Neural crest cell (in vitro differentiated cells): ENCODE measurements around the gene FANCC. TPM values are rescaled to one million over a fixed set of nuclear protein-coding genes. Genes with fewer than 3 reads are reported as not detected.

ENCODE experiments used
- DNase-seq: peaks from one replicate; pipeline ENCODE4 v3.0.0; 2021; ENCODE audit warnings: low read depth, mixed read lengths, low spot score
- H3K27ac Mint-ChIP-seq: one replicate; pipeline ENCODE4 v1.8.0; 2021; ENCODE audit warnings: mild to moderate bottlenecking, mixed read lengths; ENCODE audit not compliant: unreplicated experiment
- H3K27me3 Mint-ChIP-seq: 2 replicates; pipeline ENCODE4 v1.8.0; 2021; ENCODE audit warnings: low read depth, mild to moderate bottlenecking, mixed read lengths
- H3K36me3 Mint-ChIP-seq: 2 replicates; pipeline ENCODE4 v1.8.0; 2021; ENCODE audit warnings: low read depth, mild to moderate bottlenecking, mixed read lengths
- H3K4me1 Mint-ChIP-seq: 2 replicates; pipeline ENCODE4 v1.8.0; 2021; ENCODE audit warnings: mixed read lengths
- H3K4me3 Mint-ChIP-seq: one replicate; pipeline ENCODE4 v1.8.0; 2021; ENCODE audit warnings: mild to moderate bottlenecking, mixed read lengths
- H3K9me3 Mint-ChIP-seq: 2 replicates; pipeline ENCODE4 v1.8.0; 2021; ENCODE audit warnings: mixed read lengths
- total RNA-seq: library from RNA; stranded (reverse); gene quantifications from 2 replicates; pipeline ENCODE4 v1.2.1, GENCODE V29; 2021
- TF ChIP-seq, protein P1 (sequence below): fragments of 200-600 bp; sonication (generic); conservative IDR thresholded peaks from 2 replicates; pipeline ENCODE4 v1.5.0; 2021; ENCODE audit warnings: antibody characterized with exemption, mild to moderate bottlenecking

FANCC gene
- total RNA-seq, 1 donor from 2014 or later: 24.6 TPM

DNA sequence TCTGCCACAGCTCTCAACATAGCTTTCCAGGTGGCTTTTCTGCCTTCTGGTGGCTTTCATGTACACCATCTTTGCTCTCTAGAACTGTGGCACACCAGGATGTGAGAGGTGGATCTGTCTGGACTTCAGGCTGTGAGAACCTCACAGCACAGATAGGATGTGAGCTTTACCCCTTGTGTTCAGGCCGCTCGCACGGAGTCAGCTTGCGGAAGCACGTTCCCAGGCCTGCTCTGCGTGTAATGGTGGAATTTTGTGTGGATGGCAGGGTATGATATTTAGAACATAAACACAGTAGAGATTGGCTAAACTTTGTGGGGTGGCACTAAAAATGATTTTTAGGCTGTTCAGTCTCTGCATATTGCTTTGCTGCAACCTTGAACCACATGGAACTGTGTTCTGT lies 250.5 kb downstream of the FANCC start:
- Mint-ChIP-seq H3K4me1 (peaks cover 20% of the 10 kb centered on the region), H3K27ac (no peak overlapping the region), H3K27me3 (no peaks in the 10 kb centered on the region), H3K36me3 (peaks cover 3% of the 10 kb centered on the region), H3K9me3 (no peaks in the 10 kb centered on the region), H3K4me3 (no peak overlapping the region)
- DNase-seq: no peak
- TF ChIP-seq, protein P1, sequence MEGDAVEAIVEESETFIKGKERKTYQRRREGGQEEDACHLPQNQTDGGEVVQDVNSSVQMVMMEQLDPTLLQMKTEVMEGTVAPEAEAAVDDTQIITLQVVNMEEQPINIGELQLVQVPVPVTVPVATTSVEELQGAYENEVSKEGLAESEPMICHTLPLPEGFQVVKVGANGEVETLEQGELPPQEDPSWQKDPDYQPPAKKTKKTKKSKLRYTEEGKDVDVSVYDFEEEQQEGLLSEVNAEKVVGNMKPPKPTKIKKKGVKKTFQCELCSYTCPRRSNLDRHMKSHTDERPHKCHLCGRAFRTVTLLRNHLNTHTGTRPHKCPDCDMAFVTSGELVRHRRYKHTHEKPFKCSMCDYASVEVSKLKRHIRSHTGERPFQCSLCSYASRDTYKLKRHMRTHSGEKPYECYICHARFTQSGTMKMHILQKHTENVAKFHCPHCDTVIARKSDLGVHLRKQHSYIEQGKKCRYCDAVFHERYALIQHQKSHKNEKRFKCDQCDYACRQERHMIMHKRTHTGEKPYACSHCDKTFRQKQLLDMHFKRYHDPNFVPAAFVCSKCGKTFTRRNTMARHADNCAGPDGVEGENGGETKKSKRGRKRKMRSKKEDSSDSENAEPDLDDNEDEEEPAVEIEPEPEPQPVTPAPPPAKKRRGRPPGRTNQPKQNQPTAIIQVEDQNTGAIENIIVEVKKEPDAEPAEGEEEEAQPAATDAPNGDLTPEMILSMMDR: no peak

DNA sequence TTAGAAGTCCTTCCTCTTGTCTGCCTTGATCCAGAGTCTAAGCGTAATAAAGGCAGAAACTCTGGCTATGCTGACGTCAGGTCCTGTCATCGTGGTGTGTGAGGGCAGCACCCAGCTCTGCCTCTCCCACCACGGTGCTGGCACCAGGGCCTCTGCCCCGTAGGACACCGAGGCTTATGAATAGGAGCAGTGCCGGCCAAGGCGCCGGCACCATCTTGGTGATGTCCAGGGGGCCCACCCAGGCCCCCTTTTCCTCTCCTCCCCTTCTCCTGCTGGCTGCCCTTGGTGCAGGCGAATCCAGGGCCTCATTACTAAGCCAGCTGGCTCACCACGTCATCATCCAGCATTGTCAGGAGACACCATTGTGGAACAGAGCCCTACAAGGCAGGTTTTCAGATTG lies 252.3 kb downstream of the FANCC start:
- Mint-ChIP-seq H3K27ac (no peak overlapping the region), H3K4me1 (peaks cover 14% of the 10 kb centered on the region), H3K9me3 (no peaks in the 10 kb centered on the region), H3K27me3 (no peaks in the 10 kb centered on the region), H3K4me3 (no peak overlapping the region), H3K36me3 (peaks cover 3% of the 10 kb centered on the region)
- no peak for DNase-seq
- TF ChIP-seq, protein P1: no peak

DNA sequence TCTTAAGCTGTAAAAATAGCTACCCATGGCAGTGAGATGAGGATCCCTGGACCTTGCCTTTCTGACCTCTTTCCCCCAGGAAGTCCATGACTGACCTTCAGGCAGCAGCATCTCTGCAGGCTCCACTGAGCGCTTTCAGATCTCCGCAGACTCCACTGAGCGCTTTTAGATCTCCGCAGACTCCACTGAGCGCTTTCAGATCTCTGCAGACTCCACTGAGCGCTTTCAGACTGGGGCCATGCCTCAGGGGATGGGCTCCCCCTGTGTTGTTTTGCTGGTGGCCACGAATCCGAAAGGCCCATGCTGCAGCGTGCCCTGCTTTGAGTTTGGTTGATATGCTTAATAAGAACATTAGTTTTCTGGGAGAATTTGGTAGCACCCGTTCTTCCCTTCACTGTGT lies 254.2 kb downstream of the FANCC start:
- no peak overlapping the region for H3K4me3 Mint-ChIP-seq
- peaks cover 3% of the 10 kb centered on the region for H3K36me3 Mint-ChIP-seq
- peaks cover 16% of the 10 kb centered on the region for H3K4me1 Mint-ChIP-seq
- peak overlapping the region; percentile 40 for H3K27ac Mint-ChIP-seq
- DNase-seq: no peak
- H3K27me3 Mint-ChIP-seq: no peaks in the 10 kb centered on the region
- H3K9me3 Mint-ChIP-seq: no peaks in the 10 kb centered on the region
- TF ChIP-seq, protein P1: no peak

DNA sequence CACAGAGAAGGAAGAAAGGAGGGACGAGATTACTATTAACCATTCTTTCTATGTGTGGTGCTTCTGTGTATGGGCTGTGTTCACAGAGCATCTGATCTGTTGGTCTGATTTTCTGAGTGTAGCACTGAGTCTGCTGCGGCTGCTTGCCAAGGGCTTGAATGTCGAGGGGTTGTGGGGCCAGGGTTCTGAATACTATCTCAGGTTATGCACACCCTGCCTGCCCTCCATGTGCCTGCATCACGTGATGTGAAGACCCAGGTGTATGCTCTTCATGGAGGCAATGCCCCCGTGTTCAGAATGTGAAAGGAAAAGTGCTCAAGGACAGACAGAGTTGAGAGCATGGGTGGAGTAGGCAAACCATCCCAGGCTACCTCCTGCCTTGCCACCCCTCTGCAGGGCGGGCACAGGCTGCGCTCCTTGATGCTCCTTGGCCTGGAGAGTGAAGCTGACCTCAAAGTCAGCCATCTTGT lies 254.9 kb downstream of the FANCC start:
- H3K4me3 Mint-ChIP-seq: no peak overlapping the region
- H3K36me3 Mint-ChIP-seq: peaks cover 3% of the 10 kb centered on the region
- H3K9me3 Mint-ChIP-seq: no peaks in the 10 kb centered on the region
- H3K27ac Mint-ChIP-seq: no peak overlapping the region
- H3K27me3 Mint-ChIP-seq: peaks cover 5% of the 10 kb centered on the region
- peaks cover 23% of the 10 kb centered on the region for H3K4me1 Mint-ChIP-seq
- DNase-seq: no peak
- TF ChIP-seq, protein P1: no peak

DNA sequence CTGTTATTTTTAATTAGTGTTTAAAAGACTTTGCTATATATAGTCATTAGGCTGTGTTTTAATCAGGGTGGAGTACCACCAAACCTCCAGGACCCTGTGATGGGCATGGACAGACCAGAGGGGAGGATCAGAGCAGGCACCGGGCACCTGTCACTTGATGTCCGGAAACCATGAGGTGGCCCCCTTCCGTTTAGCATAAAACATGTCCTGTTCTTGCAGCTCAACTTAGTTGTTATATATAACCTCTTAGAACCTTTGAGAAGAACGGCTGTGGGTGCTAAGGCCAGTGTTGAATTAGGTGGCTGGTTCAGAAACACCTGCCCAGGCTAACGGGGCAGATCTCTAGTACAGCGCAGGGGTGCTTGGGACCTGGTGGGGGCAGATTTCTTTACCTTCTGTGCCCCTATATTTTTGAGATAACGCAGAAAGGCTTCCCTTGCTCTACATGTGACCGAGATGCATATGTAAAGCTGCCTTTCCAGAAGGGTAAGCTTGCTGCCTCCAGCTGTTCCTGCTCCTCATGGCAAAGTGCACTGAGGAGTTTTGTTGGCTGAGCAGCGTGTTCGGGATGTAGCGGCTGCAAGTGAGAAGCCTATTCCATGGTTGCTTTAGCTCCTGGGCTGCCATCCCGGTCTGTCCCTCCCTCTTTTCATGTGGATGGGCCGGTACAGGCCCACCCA lies 255.5 kb downstream of the FANCC start:
- Mint-ChIP-seq H3K27ac (no peak overlapping the region), H3K4me1 (peaks cover 29% of the 10 kb centered on the region), H3K4me3 (no peak overlapping the region), H3K27me3 (peaks cover 5% of the 10 kb centered on the region), H3K9me3 (no peaks in the 10 kb centered on the region), H3K36me3 (peaks cover 3% of the 10 kb centered on the region)
- TF ChIP-seq, protein P1: no peak
- no peak for DNase-seq
